ENCODE data around the gene TMEM107.

The TMEM107 gene

GRCh38 chr17:8150194-8151119 lies 25.7 kb downstream of the TMEM107 start:
- no peak for DNase-seq (ENCODE audit: low read depth, low spot score)

GRCh38 chr17:8149419-8150193 lies 26.6 kb downstream of the TMEM107 start:
- no peak for DNase-seq (ENCODE audit: low read depth, low spot score)

GRCh38 chr17:8148560-8148959 lies 27.6 kb downstream of the TMEM107 start:
- DNase-seq (ENCODE audit: low read depth, low spot score): no peak

GRCh38 chr17:8147805-8148404 lies 28.3 kb downstream of the TMEM107 start:
- no peak for DNase-seq (ENCODE audit: low read depth, low spot score)

- DNase-seq (ENCODE audit: low read depth, low spot score): no peak
These were observed 28.9 kb downstream of the TMEM107 start for GRCh38 chr17:8147141-8147804.

GRCh38 chr17:8146381-8147140 lies 29.6 kb downstream of the TMEM107 start:
- no peak for DNase-seq (ENCODE audit: low read depth, low spot score)

GRCh38 chr17:8145811-8146210 lies 30.4 kb downstream of the TMEM107 start:
- DNase-seq (ENCODE audit: low read depth, low spot score): no peak

- no peak for DNase-seq (ENCODE audit: low read depth, low spot score)
These were observed 31.6 kb downstream of the TMEM107 start for GRCh38 chr17:8144401-8145231.

- no peak for DNase-seq (ENCODE audit: low read depth, low spot score)
These were observed 32.4 kb downstream of the TMEM107 start for GRCh38 chr17:8143581-8144400.

- DNase-seq (ENCODE audit: low read depth, low spot score): no peak
These were observed 33.1 kb downstream of the TMEM107 start for GRCh38 chr17:8142887-8143580.

- DNase-seq (ENCODE audit: low read depth, low spot score): no peak
These were observed 33.9 kb downstream of the TMEM107 start for GRCh38 chr17:8142158-8142886.

- DNase-seq (ENCODE audit: low read depth, low spot score): no peak
These were observed 34.4 kb downstream of the TMEM107 start for GRCh38 chr17:8141741-8142140.

- DNase-seq (ENCODE audit: low read depth, low spot score): no peak
These were observed 35.1 kb downstream of the TMEM107 start for GRCh38 chr17:8141045-8141444.

- DNase-seq (ENCODE audit: low read depth, low spot score): no peak
These were observed 35.8 kb downstream of the TMEM107 start for GRCh38 chr17:8140065-8141029.

GRCh38 chr17:8138672-8139371 lies 37.4 kb downstream of the TMEM107 start:
- DNase-seq (ENCODE audit: low read depth, low spot score): peak; percentile 91

GRCh38 chr17:8138374-8138671 lies 37.9 kb downstream of the TMEM107 start:
- DNase-seq (ENCODE audit: low read depth, low spot score): no peak

All from activated naive CD8-positive, alpha-beta T cell treated with anti-CD3 and anti-CD28 coated beads, Interleukin-2, amount 50 U/mL, for 16 hours (primary cell).